Measurements from ENCODE around the gene GTPBP2. TPM values are rescaled to one million over a fixed set of nuclear protein-coding genes. Genes with fewer than 3 reads are reported as not detected.
"Not testable (repeated sequence)": the region's sequence is repeated elsewhere in the genome, so short reads cannot be mapped to it uniquely, and the experiment has no call there.

The GTPBP2 gene
- polyA plus RNA-seq, 1 donor, result 37.1 TPM

- no peak for DNase-seq (ENCODE audit: low read depth)
Measured at GRCh38 chr6:43658161-43658560, 29.1 kb upstream of the GTPBP2 start.

GRCh38 chr6:43657221-43657802, 28.2 kb upstream of the GTPBP2 start:
- DNase-seq (ENCODE audit: low read depth), result no peak

GRCh38 chr6:43652822-43653221, 23.8 kb upstream of the GTPBP2 start:
- DNase-seq (ENCODE audit: low read depth), result not testable (repeated sequence)

- DNase-seq (ENCODE audit: low read depth), result no peak
Measured at GRCh38 chr6:43648248-43648647, 19.2 kb upstream of the GTPBP2 start.

- DNase-seq (ENCODE audit: low read depth), result no peak
Measured at GRCh38 chr6:43647613-43648012, 18.5 kb upstream of the GTPBP2 start.

GRCh38 chr6:43645613-43645964, 16.5 kb upstream of the GTPBP2 start:
- DNase-seq (ENCODE audit: low read depth), result no peak

- no peak for DNase-seq (ENCODE audit: low read depth)
Measured at GRCh38 chr6:43644940-43645612, 16.0 kb upstream of the GTPBP2 start, which contains the start of gene RSPH9. Gene RSPH9, plus strand, starts transcription at chr6:43645036. Its CDS starts 63 bp downstream, at chr6:43645099.

GRCh38 chr6:43639984-43640800, 11.1 kb upstream of the GTPBP2 start:
- DNase-seq (ENCODE audit: low read depth), result no peak

- no peak for DNase-seq (ENCODE audit: low read depth)
Measured at GRCh38 chr6:43636308-43636659, 7.2 kb upstream of the GTPBP2 start.

- peak; percentile 63 for DNase-seq (ENCODE audit: low read depth)
Measured at GRCh38 chr6:43635387-43636307, 6.6 kb upstream of the GTPBP2 start, which contains the start of gene MAD2L1BP. Gene MAD2L1BP, plus strand, starts transcription at chr6:43635840. Its CDS starts 36 bp downstream, at chr6:43635876.

GRCh38 chr6:43634702-43635303, 5.7 kb upstream of the GTPBP2 start:
- DNase-seq (ENCODE audit: low read depth), result no peak

GRCh38 chr6:43633002-43633401, 3.9 kb upstream of the GTPBP2 start:
- not testable (repeated sequence) for DNase-seq (ENCODE audit: low read depth)

GRCh38 chr6:43630980-43631619, 2.0 kb upstream of the GTPBP2 start:
- DNase-seq (ENCODE audit: low read depth), result no peak

GRCh38 chr6:43629505-43630300, 639 bp upstream of the GTPBP2 start:
- DNase-seq (ENCODE audit: low read depth), result peak; percentile 97

- DNase-seq (ENCODE audit: low read depth), result no peak
Measured at GRCh38 chr6:43628393-43629103, 516 bp downstream of the GTPBP2 start.

GRCh38 chr6:43627008-43627825, 1.8 kb downstream of the GTPBP2 start:
- DNase-seq (ENCODE audit: low read depth), result peak; percentile 64

- no peak for DNase-seq (ENCODE audit: low read depth)
Measured at GRCh38 chr6:43625393-43625992, 3.6 kb downstream of the GTPBP2 start.

- DNase-seq (ENCODE audit: low read depth), result no peak
Measured at GRCh38 chr6:43624786-43625288, 4.2 kb downstream of the GTPBP2 start.

All from forelimb muscle (tissue), 1 donor.